T-helper 9 cell (primary cell): Measurements from ENCODE around the gene HERPUD2.
A peak's percentile ranks its signal among the peaks of the same experiment; 100 is the strongest.
"Not testable (repeated sequence)": the region's sequence is repeated elsewhere in the genome, so short reads cannot be mapped to it uniquely, and the experiment has no call there.

Experiments used
- DNase-seq: peaks from one replicate; pipeline ENCODE4 v3.0.0-alpha.2; 2020

Gene HERPUD2

DNA sequence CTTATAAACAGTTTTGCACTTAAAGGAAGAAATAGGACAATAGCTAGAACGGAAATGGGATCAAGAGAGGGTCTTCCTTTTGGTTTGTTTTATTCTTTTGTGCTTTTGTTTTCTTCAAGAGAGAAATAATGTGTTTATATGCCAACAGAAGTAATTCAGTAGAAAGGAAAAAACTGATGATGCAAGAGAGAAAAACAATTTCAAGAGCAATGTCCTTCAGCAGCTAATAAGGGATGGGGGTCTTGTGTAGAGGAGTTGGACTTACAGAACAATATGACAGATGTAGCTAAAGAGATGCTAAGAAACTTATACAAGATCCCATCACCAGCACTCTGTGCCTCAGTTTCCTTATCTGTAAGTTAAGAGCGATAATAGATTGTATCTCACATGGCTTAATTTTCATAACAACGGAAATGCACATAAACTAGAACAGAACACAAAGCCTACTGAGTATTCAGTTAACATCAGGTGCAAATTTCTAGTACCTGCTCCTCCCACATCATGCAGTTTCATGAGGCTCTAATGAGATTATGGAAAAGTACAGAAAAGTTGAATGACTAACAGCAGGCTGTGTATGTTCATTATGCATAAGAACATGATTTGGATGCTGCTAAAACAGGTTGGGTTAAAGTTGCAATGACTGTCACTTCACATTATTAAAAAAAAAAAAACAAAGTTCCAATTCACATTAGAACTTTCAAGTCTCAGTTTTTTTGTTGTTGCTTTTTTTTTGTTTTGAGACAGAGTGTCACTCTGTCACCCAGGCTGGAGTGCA lies 17.2 kb downstream of the HERPUD2 start:
- no peak for DNase-seq

DNA sequence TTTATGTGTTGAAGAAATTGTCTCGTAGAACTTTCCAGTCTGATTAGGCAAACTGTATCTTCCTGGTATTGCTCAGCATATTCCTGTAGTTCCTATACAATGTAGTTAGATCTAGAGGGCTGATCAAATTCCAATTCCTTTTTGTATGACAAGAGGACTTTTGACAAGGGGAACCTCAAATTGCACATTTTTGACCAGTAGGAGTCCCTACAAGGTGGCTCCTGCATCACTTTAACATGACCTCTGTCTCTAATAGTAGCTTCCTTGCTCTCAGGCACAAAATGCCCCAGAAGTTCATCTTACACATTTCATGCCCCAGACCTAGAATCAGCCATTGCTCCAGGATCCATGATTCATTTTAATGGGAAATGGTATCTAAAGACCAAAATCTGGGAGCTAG lies 18.7 kb downstream of the HERPUD2 start:
- no peak for DNase-seq

DNA sequence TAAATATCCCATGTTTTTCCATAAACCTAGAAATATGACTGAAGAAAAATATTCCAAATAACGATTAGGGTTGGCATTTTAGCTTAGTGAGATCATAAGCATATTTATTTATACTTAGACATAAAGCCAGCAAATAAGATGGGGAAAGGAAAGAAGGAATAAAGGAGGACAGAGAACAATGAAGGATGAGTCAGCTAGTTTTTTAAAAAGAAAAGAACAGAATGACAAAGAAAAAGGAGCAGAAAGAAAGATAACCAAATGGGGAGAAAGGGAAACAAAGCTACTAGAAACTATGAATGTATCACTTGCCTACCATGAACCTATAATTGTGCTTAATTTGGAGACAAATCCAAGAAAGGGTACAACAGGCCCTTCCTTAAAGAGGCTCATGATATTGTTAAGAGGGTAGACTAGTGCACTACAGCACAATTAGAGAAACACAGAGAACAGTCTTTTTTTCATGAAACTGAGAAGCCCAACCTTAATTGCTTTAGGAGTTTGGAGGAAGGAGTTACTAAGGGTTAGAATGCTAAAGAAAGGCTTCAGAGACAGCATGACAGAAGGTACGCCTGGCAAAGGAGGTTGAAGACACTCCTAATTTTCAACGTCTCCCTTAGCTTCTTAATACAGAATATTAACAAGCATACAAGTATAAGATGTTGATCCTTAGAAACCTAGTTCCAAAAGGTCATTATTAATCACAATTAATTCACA lies 23.9 kb downstream of the HERPUD2 start:
- no peak for DNase-seq

DNA sequence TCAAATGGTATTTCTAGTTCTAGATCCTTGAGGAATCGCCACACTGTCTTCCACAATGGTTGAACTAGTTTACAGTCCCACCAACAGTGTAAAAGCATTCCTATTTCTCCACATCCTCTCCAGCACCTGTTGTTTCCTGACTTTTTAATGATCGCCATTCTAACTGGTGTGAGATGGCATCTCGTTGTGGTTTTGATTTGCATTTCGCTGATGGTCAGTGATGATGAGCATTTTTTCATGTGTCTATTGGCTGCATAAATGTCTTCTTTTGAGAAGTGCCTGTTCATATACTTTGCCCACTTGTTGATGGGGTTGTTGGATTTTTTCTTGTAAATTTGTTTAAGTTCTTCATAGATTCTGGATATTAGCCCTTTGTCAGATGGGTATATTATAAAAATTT lies 34.5 kb downstream of the HERPUD2 start:
- DNase-seq, result not testable (repeated sequence)

DNA sequence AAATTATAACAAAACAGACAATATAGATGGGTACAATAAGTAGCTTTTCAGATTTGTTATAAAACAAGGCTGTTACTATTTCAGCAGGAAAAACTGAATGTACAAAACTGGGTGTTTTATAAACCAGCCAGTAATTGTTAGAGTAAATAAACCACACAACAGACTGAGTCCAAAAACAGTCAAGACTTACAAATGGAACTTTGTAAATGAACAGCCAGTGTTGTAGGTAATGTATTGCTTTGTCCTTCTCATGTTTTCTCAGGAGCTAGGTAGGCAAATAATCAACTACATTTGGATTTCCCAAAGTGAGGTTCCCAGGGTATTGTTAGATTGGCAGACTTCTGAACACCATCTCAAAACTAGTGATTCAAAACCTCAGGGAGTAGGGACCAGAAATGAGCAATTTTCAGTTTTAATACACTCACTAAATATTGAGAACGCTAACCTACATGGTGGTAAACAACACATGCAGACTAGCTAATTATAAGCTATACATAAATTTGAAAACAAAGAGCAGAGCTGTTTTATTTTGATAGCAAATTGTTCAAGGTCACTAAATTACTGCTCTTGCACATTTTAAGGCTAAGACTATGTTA lies 36.2 kb downstream of the HERPUD2 start:
- DNase-seq, result no peak

DNA sequence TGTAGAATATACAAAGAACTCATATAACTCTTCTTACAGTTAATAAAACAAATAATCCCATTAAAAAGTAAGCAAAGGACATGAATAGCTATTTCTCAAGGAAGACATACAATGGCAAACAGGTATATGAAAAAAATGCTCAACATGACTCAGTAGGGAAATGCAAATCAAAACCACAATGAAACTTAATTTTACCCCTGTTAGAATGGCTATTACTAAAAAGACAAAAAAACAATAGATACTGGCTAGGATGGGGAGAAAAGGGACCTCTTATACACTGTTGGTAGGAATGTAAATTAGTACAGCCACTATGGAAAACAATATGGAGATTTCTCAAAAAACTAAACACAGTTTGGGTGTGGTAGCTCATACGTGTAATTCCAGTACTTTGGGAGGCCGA lies 37.8 kb downstream of the HERPUD2 start:
- DNase-seq, result no peak

DNA sequence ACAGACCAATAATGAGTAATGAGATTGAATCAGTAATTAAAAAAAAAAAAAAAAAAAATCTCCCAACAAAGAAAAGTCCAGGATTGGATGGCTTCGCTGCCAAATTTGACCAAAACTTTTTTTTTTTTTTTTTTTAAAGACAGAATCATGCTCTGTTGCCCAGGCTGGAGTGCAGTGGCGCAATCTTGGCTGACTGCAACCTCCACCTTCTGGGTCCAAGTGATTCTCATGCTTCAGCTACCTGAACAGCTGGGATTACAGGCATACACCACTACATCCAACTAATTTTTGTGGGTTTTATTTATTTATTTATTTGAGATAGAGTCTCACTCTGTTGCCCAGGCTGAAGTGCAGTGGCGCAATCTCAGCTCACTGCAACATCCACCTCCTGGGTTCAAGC lies 40.4 kb downstream of the HERPUD2 start:
- not testable (repeated sequence) for DNase-seq

DNA sequence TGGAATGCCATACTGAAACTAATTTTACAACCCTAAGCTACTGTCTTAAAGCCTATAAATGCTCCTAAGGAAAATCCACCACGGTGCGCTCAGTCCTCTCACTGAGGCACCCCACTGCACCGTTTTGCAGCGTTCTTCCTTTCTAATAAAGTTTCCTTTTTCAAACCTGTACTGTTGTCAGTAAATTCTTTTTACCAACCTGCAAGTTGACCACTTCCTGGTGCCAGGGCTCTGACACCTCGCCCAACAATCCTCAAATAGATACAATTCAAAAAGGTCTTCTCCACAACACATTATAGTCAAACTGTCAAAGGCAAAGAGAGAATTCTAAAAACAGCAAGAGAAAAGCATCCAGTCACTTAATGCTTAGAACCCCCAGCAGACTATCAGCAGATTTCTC lies 42.8 kb downstream of the HERPUD2 start:
- no peak for DNase-seq

DNA sequence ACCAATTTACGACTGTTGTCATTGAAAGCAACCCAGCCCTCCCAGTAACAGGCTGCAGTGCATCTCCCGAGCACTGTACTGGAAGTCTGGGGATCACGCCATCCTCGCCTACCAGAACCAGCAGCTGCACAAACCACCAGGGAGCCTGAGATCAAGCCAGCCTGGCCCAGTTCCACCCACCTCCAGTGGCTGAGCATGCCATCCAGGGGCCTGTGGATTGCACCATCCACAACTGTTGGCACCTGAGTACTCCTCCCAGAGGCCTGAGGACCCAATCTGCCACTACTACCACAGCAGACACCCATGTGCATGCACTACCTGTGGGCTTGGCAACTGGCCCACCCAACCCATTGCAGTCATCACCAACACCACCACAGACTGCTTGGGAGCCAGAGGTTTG lies 44.2 kb downstream of the HERPUD2 start:
- no peak for DNase-seq

DNA sequence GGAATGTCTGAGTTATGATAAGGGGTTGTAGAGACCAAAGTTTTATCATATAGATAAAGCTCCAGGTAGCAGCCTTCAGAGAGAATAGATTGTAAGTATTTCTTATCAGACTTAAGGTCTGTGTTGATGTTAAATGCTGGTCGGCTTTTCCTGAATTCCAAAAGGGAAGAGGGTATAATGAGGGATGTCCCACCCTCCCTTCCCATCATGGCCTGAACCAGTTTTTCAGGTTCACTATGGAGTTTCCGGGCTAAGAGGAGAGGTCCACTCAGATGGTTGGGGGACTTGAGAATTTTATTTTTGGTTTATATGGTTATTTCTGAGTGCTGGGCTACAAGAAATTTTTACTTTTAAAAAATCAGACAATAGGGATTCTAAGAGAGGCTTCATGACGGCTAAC lies 45.2 kb downstream of the HERPUD2 start:
- DNase-seq, result no peak

DNA sequence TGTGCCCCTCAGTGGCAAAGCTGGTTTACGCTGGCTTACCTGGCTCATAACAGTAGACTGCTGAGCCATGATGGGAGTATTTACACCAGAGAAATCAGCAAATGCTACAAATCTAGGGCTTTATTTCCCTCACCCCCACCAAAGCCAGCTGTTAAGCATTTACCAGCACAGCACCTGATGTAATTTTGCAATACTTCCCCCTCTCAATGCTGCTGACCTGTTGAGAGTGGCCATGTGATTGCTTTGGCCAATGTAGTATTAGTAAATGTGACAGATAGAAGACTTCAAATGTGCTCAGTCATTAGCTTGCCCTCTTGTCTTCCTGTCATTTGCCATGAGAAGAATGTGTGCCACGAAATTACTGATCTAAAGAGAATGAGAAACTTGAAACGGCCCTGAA lies 46.6 kb downstream of the HERPUD2 start:
- DNase-seq, result no peak

DNA sequence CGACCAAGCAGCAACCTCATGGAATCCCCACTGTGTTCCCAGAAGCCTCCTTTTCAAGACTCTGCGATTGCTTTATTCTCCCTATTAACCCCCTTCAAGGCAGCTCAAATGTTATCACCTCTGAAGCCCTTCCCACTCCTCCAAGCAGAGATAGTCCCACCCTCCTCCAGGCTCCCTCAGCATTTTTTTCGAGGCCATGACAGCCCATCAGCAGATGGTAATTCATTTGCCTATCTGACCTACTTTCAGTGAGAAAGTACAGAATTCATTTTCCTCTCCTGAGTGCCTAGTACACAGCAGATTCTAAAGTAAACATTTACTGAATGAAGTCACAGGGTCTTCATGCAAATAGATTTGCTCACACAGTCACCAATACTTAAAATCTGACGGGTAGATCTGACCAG lies 47.8 kb downstream of the HERPUD2 start:
- no peak for DNase-seq

DNA sequence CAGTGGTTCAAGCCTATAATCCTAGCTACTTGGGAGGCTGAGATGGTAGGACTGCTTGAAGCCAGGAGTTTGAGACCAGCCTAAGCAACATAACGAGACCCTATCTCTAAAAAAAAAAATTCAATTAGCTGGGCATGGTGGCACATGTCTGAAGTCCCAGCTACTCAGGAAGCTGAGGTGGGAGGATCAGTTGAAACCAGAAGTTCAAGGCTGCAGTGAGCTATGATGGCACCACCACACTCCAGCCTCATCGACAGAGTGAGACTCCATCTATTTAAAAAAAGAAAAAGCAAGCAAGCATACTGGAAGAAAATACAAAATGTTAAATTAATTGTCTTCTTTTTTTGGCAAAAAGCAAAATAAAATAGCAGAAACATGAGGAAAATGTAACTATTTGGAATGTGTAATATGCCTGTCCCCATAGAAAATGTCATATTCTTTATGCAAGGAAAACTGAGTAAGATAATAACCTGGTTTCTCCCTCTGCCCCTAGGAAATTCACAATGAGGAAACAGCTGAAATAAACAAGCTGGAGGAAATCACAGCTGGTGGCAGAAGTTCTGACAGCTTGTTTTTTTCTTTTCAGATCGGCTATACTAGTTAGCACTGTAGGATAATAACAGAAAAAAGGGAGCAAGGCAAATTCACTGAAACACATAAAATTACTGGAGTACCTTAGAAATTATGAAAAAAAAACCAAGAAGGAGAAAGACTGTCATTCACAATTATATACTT lies 48.5 kb downstream of the HERPUD2 start:
- DNase-seq, result no peak

DNA sequence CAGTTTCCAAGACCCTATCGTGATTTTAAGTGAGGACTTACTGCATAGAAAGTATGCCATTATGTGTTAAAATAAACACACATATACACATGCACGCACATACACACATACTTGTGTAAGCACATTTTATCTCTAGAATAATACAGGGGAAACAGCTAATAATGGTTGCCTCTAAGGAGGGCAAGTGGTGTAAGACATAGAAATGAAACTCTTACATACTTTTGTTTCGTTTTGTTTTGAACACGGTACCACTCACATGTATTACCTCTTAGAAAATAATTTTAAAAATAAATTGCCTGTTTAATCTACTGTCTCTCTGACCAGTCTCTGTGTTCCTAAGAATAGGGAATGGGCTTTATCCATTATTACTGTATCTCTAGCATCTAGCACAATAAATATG lies 49.2 kb downstream of the HERPUD2 start:
- DNase-seq, result no peak

DNA sequence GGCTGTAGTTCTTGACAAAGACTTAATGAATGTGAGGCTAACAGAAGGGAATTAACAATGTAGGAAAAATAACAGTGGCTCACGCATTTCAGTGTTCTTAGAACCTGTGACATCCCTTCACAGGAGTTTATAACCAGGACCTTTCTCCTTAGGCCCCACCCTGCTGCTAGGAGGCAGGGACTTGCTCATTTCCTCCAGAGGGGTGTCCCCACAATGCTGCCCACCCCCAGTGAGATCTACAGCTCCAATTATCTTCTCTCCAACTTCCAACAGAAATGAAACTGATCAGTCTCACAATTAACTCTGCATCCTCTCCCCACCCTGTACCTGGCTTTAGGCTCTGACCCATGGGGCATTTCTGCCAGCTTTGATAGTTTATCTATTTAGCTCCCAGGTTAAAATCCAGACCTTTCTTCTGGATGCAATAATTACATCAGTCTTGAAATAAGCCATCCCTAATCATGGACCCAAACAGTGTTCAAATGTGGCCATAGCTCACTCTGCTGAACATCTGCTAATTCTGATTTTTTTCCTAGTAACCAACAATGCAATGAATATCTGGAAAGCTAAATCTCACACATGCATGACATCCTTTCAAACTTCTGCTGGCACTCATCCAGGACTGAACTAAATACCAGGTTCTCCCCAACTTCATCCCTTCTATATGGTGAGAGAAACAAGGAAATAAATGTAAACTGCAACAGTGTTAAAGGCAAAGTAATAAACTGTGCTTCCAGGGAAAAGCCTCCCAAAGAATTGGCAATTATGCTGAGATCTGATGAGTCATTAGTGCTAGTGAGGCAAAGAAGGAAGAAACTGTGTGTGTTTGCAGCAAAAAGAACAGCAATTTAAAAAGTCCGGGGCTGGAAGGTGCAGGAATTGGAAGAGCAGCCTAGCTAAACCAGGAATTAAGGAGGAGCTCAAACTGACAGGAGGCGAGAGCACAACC lies 64.6 kb downstream of the HERPUD2 start:
- no peak for DNase-seq

DNA sequence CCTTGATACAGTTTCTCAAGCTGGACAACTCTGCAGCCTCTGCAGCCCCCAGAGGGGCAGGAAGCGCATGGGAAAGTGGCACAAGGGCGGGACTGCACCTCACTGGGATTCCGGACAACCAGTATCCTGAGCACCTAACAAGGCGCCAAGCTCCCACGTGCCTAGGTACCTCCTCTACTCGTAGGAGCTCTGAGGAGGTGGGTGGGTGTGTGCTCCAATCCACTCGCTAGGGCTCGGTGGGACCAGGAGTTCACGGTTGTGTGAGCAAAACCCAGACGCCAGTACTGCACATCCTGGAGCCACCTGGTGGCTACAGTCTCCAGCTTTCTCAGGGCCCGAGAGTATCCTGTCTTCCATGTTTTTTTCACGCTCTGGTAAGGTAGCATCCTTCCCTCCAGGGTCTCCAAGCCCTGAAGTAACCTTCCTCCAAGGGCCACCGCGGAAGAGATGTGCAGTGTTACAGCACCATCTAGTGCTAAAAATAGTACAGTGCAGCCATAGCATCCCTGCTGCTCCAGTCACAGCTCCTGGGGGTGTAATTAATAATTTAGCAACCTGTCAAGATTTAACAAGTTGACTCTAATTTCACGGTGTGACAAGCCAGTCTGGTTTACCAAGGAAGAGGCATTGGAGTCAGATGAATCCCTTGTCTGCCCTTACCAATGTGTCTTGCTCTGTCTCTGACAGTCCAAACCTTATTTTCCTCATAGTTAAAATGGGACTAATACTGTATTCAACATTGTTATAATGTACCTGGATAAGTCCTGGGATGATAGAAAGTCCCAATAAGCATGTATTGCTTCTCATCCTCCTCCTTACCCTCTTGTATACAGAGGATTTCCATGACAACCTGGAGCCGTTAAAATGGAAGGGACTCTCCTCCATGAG lies 70.4 kb downstream of the HERPUD2 start:
- peak; percentile 12 for DNase-seq

DNA sequence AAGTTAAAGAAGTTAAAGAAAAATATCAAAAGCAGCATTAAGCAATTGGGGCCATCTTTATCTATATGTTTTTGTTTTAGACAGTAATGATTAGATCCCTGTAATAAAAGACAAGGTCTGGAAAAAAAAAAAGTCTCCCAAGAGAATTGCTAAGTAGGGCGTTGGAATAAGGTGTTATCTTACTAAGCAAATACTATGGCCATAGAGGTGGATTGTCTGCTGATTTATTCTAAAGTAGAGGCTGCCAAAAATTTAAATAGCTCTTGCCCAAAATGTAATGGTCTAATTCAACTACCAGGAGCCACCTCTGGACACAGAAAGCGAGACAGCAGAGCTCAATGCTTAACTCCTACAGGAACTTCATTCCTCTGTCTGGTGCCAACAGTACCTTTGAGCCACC lies 71.6 kb downstream of the HERPUD2 start:
- no peak for DNase-seq

DNA sequence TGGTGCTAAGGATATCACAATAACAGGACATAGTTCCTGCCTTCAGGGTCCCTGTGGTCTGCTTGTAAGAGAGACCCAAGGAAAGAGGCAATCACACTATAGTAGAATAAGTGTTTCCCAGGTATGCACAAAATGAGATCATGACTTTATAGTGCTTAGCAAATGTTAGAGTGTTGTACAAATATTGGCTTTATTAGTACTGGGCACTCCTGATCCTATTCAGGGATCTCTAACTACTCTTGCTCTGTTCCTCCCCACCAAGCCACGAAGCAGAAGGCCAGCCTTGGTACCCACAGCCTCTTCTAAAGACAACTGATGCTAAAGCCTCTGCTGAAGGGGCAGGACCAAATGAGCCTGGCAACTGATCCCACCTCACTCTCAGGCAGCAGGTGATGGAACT lies 75.1 kb downstream of the HERPUD2 start:
- DNase-seq, result no peak

DNA sequence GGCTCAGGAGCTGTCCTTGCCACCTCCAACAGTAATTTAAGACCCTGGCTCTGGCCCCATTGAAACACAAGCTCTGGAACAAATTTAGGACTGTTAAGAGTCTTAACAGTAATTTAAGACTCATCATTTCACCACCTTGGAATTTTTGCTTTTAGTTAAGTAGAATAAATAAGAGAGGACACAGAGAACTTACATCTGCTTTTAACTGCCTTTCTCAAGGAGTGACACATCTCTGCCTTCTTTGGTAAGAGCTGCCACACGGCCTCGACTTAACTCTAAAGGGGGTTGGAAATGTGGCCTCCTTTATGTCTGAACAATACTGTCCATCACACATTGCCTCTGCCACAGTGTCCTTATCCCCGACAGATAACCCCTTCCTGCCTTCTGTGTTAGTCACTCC lies 77.9 kb downstream of the HERPUD2 start:
- DNase-seq, result no peak

DNA sequence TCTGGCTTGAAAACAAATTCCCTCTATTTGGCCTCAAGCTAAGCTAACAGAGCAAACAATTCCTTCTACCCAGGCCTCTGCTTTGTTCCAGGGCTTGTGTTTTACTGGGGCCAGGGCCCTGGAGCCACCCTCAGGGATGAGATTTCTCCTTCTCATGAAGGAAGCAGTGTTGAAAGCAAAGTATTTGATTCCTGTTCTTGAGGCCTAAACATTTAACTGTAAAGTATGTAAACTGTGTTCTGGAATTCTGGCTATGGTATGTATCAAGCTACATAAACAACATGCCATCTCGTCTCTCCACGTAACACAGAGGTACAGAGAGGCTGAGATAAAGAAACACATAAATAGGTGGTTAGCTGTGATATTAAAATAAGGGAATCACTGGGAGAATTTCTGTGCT lies 81.8 kb downstream of the HERPUD2 start:
- no peak for DNase-seq

DNA sequence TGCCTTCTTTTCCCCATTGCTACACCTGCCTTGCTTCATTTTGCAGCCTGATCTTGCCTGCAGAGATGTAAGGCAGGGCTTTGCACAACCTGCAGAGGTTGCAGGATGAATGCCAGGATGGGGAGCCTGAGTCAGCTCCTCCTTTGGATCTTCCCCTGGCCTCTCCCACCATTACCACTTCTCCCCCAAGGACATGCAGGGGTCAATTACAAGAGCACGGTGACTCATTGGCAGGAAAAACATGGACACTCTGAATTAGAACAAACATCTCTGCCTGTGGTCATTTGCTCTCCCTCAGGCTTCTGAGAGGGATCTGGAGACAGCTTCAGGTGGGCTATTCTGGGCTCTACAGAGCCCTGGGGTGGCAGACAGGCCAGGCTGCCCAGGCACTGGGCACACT lies 89.2 kb downstream of the HERPUD2 start:
- no peak for DNase-seq
